Sigmoid colon (tissue), 3 donors: ENCODE results near the gene EFCAB12.

ENCODE experiments used
- POLR2A ChIP-seq, 2 donors: fragments of 450-650 bp; IDR thresholded peaks; one replicate each; pipeline ENCODE4 v1.6.1; 2016; ENCODE audit warnings: antibody characterized with exemption in 2 of 2, mild to moderate bottlenecking in 2 of 2, moderate library complexity in 2 of 2
- TF ChIP-seq, protein P1 (sequence below), 4 experiments: fragments of 450-650 bp in 3 of 4; fragments of 200-600 bp in 1 of 4; IDR thresholded peaks; one replicate each; pipeline ENCODE4 v1.5.1; 2016 to 2019; ENCODE audit warnings: antibody characterized with exemption in 4 of 4, mild to moderate bottlenecking in 3 of 4, moderate library complexity in 2 of 4

DNA sequence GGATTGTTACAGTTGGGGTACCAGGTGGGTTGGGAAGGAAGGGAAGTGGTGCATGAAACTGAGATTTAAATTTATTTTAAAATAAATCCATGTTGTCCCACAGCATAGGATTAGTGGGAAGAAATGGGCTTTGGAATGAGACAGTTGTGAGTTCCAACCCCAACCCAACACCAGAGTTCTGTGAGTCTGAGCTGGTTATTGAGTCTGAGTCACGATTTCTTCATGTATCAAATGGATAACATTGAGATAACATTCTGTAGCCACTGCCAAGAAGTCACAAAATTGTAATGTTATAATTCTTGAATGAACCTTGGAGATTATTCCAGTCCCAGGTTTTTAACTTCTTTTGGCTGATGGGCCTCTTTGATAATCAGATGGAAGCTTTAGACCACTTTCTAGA, 25.3 kb upstream of the EFCAB12 start:
- TF ChIP-seq, protein P1, sequence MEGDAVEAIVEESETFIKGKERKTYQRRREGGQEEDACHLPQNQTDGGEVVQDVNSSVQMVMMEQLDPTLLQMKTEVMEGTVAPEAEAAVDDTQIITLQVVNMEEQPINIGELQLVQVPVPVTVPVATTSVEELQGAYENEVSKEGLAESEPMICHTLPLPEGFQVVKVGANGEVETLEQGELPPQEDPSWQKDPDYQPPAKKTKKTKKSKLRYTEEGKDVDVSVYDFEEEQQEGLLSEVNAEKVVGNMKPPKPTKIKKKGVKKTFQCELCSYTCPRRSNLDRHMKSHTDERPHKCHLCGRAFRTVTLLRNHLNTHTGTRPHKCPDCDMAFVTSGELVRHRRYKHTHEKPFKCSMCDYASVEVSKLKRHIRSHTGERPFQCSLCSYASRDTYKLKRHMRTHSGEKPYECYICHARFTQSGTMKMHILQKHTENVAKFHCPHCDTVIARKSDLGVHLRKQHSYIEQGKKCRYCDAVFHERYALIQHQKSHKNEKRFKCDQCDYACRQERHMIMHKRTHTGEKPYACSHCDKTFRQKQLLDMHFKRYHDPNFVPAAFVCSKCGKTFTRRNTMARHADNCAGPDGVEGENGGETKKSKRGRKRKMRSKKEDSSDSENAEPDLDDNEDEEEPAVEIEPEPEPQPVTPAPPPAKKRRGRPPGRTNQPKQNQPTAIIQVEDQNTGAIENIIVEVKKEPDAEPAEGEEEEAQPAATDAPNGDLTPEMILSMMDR (IDR thresholded peaks at IDR 0.05) = no peak
- TF ChIP-seq POLR2A (IDR thresholded peaks at IDR 0.05) = no peak
